Suprapubic skin (tissue), 4 donors: ENCODE measurements around the gene GADD45A. TPM values are rescaled to one million over a fixed set of nuclear protein-coding genes. Genes with fewer than 3 reads are reported as not detected.
"Not testable (repeated sequence)": the region's sequence is repeated elsewhere in the genome, so short reads cannot be mapped to it uniquely, and the experiment has no call there.

Experiments
- DNase-seq, 2 donors: peaks; one replicate each; pipeline ENCODE4 v3.0.0-alpha.2; 2019; ENCODE audit warnings: low spot score in 2 of 2
- H3K27ac ChIP-seq: fragments of 200-600 bp; sonication (generic); one replicate; pipeline ENCODE4 v1.5.1; 2019
- H3K27me3 ChIP-seq: fragments of 200-600 bp; sonication (generic); one replicate; pipeline ENCODE4 v1.5.1; 2019
- H3K36me3 ChIP-seq: fragments of 200-600 bp; sonication (generic); one replicate; pipeline ENCODE4 v1.5.1; 2019
- H3K4me1 ChIP-seq: fragments of 200-600 bp; sonication (generic); one replicate; pipeline ENCODE4 v1.5.1; 2019
- H3K4me3 ChIP-seq: fragments of 200-600 bp; sonication (generic); one replicate; pipeline ENCODE4 v1.5.1; 2019; ENCODE audit warnings: mild to moderate bottlenecking
- H3K9me3 ChIP-seq: fragments of 200-600 bp; sonication (generic); one replicate; pipeline ENCODE4 v1.5.1; 2019
- CTCF ChIP-seq, 2 donors: fragments of 200-600 bp in 1 of 2; fragments of 450-650 bp in 1 of 2; sonication (generic) in 1 of 2; IDR thresholded peaks; one replicate each; pipeline ENCODE4 v1.5.1; 2016 to 2019; ENCODE audit warnings: antibody characterized with exemption in 2 of 2, mild to moderate bottlenecking in 1 of 2, moderate library complexity in 1 of 2
- EP300 ChIP-seq: sonication (generic); formaldehyde crosslinking; IDR thresholded peaks from one replicate; pipeline ENCODE4 v1.6.1; 2017; ENCODE audit warnings: antibody characterized with exemption
- POLR2A ChIP-seq, 2 donors: fragments of 450-650 bp; IDR thresholded peaks; one replicate each; pipeline ENCODE4 v1.6.1; 2017; ENCODE audit warnings: antibody characterized with exemption in 2 of 2, mild to moderate bottlenecking in 2 of 2, moderate library complexity in 2 of 2
- POLR2AphosphoS5 ChIP-seq, 3 donors: sonication (generic); formaldehyde crosslinking; IDR thresholded peaks; one replicate each; pipeline ENCODE4 v1.6.1; 2017; ENCODE audit warnings: antibody characterized with exemption in 3 of 3
- WGBS: methylation state at CpG from one replicate; pipeline ENCODE4 v1.1.5; 2018; 5-methylcytosine and 5-hydroxymethylcytosine counted together
- total RNA-seq, 4 donors: library from RNA; depleted of rRNA; stranded (reverse); fragments of >200 nt; gene quantifications; one replicate each; pipeline ENCODE4 v1.1.0, GENCODE V29; 2016

GADD45A gene
- total RNA-seq, 4 donors from 2014 or later = 25.4 to 44.6 (median 26.6) TPM

- Histone ChIP-seq H3K27ac (no peak overlapping the region), H3K4me1 (peaks cover 43% of the 10 kb centered on the region), H3K9me3 (no peaks in the 10 kb centered on the region), H3K4me3 (no peak overlapping the region), H3K27me3 (no peaks in the 10 kb centered on the region), H3K36me3 (no peaks in the 10 kb centered on the region)
- TF ChIP-seq EP300 (no peak), POLR2AphosphoS5 (IDR thresholded peaks at IDR 0.05) (no peak), POLR2A (IDR thresholded peaks at IDR 0.05) (no peak), CTCF (IDR thresholded peaks at IDR 0.05) (no peak)
- no peak for DNase-seq
Measured at GRCh38 chr1:67726224-67726623, 41.2 kb downstream of the GADD45A start.

GRCh38 chr1:67729872-67730271, 44.9 kb downstream of the GADD45A start:
- no peak for DNase-seq
- H3K4me3 ChIP-seq = no peak overlapping the region
- no peaks in the 10 kb centered on the region for H3K36me3 ChIP-seq
- no peaks in the 10 kb centered on the region for H3K9me3 ChIP-seq
- WGBS = 87% methylated on average over 2 of the region's 2 CpGs
- no peak overlapping the region for H3K27ac ChIP-seq
- no peak for TF ChIP-seq POLR2A (IDR thresholded peaks at IDR 0.05)
- no peak for TF ChIP-seq CTCF (IDR thresholded peaks at IDR 0.05)
- TF ChIP-seq POLR2AphosphoS5 (IDR thresholded peaks at IDR 0.05) = no peak
- no peak for TF ChIP-seq EP300
- peaks cover 29% of the 10 kb centered on the region for H3K4me1 ChIP-seq
- H3K27me3 ChIP-seq = no peaks in the 10 kb centered on the region

- H3K36me3 ChIP-seq, DNase-seq, H3K9me3 ChIP-seq, H3K27me3 ChIP-seq, H3K4me3 ChIP-seq, H3K27ac ChIP-seq: not testable (repeated sequence)
- H3K4me1 ChIP-seq = peaks cover 29% of the 10 kb centered on the region
- 95% methylated on average over 9 of the region's 9 CpGs for WGBS
Measured at GRCh38 chr1:67730312-67730711, 45.3 kb downstream of the GADD45A start.

- Histone ChIP-seq H3K27ac (no peak overlapping the region), H3K9me3 (no peaks in the 10 kb centered on the region), H3K4me1 (peaks cover 28% of the 10 kb centered on the region), H3K27me3 (no peaks in the 10 kb centered on the region), H3K4me3 (no peak overlapping the region), H3K36me3 (no peaks in the 10 kb centered on the region)
- no peak for TF ChIP-seq POLR2AphosphoS5 (IDR thresholded peaks at IDR 0.05)
- no peak for TF ChIP-seq POLR2A (IDR thresholded peaks at IDR 0.05)
- no peak for TF ChIP-seq EP300
- TF ChIP-seq CTCF (IDR thresholded peaks at IDR 0.05) = no peak
- DNase-seq = no peak
- 92% methylated on average over 2 of the region's 2 CpGs for WGBS
Measured at GRCh38 chr1:67731322-67731721, 46.3 kb downstream of the GADD45A start.

GRCh38 chr1:67732750-67733151, 47.8 kb downstream of the GADD45A start:
- DNase-seq = no peak
- H3K27ac ChIP-seq = no peak overlapping the region
- TF ChIP-seq EP300 (no peak), POLR2A (IDR thresholded peaks at IDR 0.05) (no peak), POLR2AphosphoS5 (IDR thresholded peaks at IDR 0.05) (no peak), CTCF (IDR thresholded peaks at IDR 0.05) (no peak)
- H3K4me3 ChIP-seq = no peak overlapping the region
- H3K36me3 ChIP-seq = no peaks in the 10 kb centered on the region
- WGBS = 55% methylated on average over 6 of the region's 6 CpGs
- H3K27me3 ChIP-seq = no peaks in the 10 kb centered on the region
- H3K9me3 ChIP-seq = no peaks in the 10 kb centered on the region
- peaks cover 41% of the 10 kb centered on the region for H3K4me1 ChIP-seq

GRCh38 chr1:67733681-67734322, 48.8 kb downstream of the GADD45A start:
- peak overlapping the region; percentile 88 for H3K27ac ChIP-seq
- no peak for DNase-seq

More at GRCh38 chr1:67733681-67734322, 48.8 kb downstream of the GADD45A start:
- WGBS = 72% methylated on average over 4 of the region's 4 CpGs
- no peak for TF ChIP-seq CTCF (IDR thresholded peaks at IDR 0.05)
- Histone ChIP-seq H3K9me3 (no peaks in the 10 kb centered on the region), H3K4me1 (peaks cover 50% of the 10 kb centered on the region), H3K36me3 (no peaks in the 10 kb centered on the region), H3K4me3 (no peak overlapping the region), H3K27me3 (no peaks in the 10 kb centered on the region)
